ENCODE measurements around the gene UBFD1.
"Not testable (repeated sequence)": the region's sequence is repeated elsewhere in the genome, so short reads cannot be mapped to it uniquely, and the experiment has no call there.

The UBFD1 gene

DNA sequence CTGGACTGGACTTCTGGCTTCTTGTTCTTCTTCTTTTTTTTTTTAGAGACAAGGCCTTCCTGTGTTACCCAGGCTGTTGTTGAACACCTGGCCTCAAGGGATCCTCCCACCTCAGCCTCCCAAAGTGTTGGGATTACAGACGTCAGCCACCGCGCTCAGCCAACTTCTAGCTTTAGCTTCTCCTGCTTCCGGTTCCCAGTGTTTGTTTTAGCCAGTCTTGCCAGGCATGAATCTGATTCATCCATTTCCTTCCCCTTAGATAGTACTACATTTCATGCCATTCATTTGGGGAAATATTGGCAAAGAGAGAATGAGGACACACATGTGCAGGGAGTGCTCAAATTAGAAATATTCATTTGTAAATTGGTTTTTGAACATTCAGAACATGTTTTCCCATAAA is 50.7 kb downstream of the UBFD1 start:
- Histone ChIP-seq H3K4me3 (ENCODE audit: low read depth, low read length) (no peak overlapping the region), H3K36me3 (ENCODE audit: control insufficient read depth, insufficient read depth, low read length) (no peaks in the 10 kb centered on the region), H3K27me3 (ENCODE audit: control insufficient read depth, insufficient read depth, low read length) (no peaks in the 10 kb centered on the region), H3K4me1 (no peaks in the 10 kb centered on the region), H3K9ac (no peak overlapping the region), H3K4me2 (ENCODE audit: low read length) (no peak overlapping the region), H2AFZ (no peak overlapping the region), H3K79me2 (no peaks in the 10 kb centered on the region), H3K9me3 (ENCODE audit: control insufficient read depth, low read length) (no peaks in the 10 kb centered on the region), H3K27ac (no peak overlapping the region)
- TF ChIP-seq CTCF (IDR thresholded peaks at IDR 0.05) = no peak

DNA sequence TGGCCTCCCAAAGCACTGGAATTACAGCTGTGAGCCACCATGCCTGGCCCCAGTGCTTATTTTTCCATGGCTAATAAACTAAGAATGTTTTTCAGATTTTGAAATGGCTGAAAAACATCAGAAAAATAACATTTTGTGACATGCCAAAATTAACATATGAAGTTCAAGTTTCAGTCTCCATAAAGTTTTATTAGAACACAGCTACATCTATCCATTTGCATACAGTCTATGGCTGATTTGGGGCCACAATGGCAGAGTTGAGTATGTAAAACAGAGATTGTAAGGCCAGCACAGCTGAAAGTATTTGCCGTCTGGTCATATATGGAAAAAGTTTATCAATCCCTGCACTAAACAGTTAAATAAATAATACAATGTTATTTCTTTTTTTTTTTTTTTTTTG is 52.4 kb downstream of the UBFD1 start:
- Histone ChIP-seq H2AFZ (no peak overlapping the region), H3K4me3 (ENCODE audit: low read depth, low read length) (no peak overlapping the region), H3K79me2 (no peaks in the 10 kb centered on the region), H3K9me3 (ENCODE audit: control insufficient read depth, low read length) (no peaks in the 10 kb centered on the region), H3K4me1 (no peaks in the 10 kb centered on the region), H3K9ac (no peak overlapping the region), H3K36me3 (ENCODE audit: control insufficient read depth, insufficient read depth, low read length) (no peaks in the 10 kb centered on the region), H3K27ac (no peak overlapping the region), H3K4me2 (ENCODE audit: low read length) (no peak overlapping the region), H3K27me3 (ENCODE audit: control insufficient read depth, insufficient read depth, low read length) (no peaks in the 10 kb centered on the region)
- TF ChIP-seq CTCF (IDR thresholded peaks at IDR 0.05) = no peak

DNA sequence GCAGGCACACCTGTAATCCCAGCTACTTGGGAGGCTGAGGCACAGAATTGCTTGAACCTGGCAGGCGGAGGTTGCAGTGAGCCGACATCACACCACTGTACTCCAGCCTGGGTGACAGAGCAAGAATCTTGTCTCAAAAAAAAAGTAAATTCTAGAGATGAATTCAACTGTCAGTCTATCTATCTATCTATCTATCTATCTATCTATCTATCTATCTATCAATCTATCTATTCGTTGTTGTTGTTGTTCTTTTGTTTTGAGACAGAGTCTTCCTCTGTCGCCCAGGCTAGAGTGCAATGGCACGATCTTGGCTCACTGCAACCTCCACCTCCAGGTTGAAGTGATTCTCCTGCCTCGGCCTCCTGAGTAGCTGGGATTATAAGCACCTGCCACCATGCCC is 53.4 kb downstream of the UBFD1 start:
- not testable (repeated sequence) for H3K9ac ChIP-seq; H3K36me3 ChIP-seq (ENCODE audit: control insufficient read depth, insufficient read depth, low read length); H3K79me2 ChIP-seq; H3K4me2 ChIP-seq (ENCODE audit: low read length); H2AFZ ChIP-seq; H3K27me3 ChIP-seq (ENCODE audit: control insufficient read depth, insufficient read depth, low read length); H3K4me3 ChIP-seq (ENCODE audit: low read depth, low read length); H3K9me3 ChIP-seq (ENCODE audit: control insufficient read depth, low read length); H3K4me1 ChIP-seq; H3K27ac ChIP-seq

- Histone ChIP-seq H3K27me3 (ENCODE audit: control insufficient read depth, insufficient read depth, low read length) (no peaks in the 10 kb centered on the region), H3K9ac (no peak overlapping the region), H3K36me3 (ENCODE audit: control insufficient read depth, insufficient read depth, low read length) (no peaks in the 10 kb centered on the region)
Measured at GRCh38 chr16:23611936-23612335, 54.4 kb downstream of the UBFD1 start.

DNA sequence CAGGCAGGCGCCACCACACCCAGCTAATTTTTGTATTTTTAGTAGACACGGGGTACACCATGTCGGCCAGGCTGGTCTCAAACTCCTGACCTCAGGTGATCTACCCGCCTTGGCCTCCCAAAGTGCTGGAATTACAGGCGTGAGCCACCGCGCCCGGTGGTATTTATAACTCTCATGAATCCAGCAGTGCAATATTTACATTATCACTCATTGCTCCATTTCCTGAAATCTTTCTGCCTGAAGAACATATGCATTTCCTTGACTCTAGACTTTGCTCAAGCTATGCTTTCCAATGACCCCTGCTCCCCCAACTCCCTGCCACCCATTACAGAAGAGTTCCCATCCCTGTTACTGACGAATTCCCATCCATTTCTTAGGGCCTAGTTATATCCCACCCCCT is 58.3 kb downstream of the UBFD1 start:
- Histone ChIP-seq H3K4me2 (ENCODE audit: low read length) (no peak overlapping the region), H3K4me1 (no peaks in the 10 kb centered on the region), H3K36me3 (ENCODE audit: control insufficient read depth, insufficient read depth, low read length) (no peaks in the 10 kb centered on the region), H3K27me3 (ENCODE audit: control insufficient read depth, insufficient read depth, low read length) (no peaks in the 10 kb centered on the region), H3K4me3 (ENCODE audit: low read depth, low read length) (no peak overlapping the region), H3K27ac (no peak overlapping the region), H3K9ac (no peak overlapping the region), H3K9me3 (ENCODE audit: control insufficient read depth, low read length) (no peaks in the 10 kb centered on the region), H3K79me2 (no peaks in the 10 kb centered on the region), H2AFZ (no peak overlapping the region)
- no peak for TF ChIP-seq CTCF (IDR thresholded peaks at IDR 0.05)

More at GRCh38 chr16:23611936-23612335, 54.4 kb downstream of the UBFD1 start:
- H3K79me2 ChIP-seq = no peaks in the 10 kb centered on the region
- no peak overlapping the region for H3K4me2 ChIP-seq (ENCODE audit: low read length)
- no peak overlapping the region for H2AFZ ChIP-seq
- TF ChIP-seq CTCF (IDR thresholded peaks at IDR 0.05) = no peak
- no peaks in the 10 kb centered on the region for H3K9me3 ChIP-seq (ENCODE audit: control insufficient read depth, low read length)
- H3K4me1 ChIP-seq = no peaks in the 10 kb centered on the region
- no peak overlapping the region for H3K27ac ChIP-seq
- H3K4me3 ChIP-seq (ENCODE audit: low read depth, low read length) = no peak overlapping the region
